SU-DHL-6 (cell line): Measurements from ENCODE around the gene VWA1.

Source experiments
- EZH2phosphoT487 ChIP-seq: fragments of 200-600 bp; sonication (generic), shearing (Covaris generic); conservative IDR thresholded peaks from 2 replicates; pipeline ENCODE4 v1.6.1; 2018; ENCODE audit warnings: mild to moderate bottlenecking, antibody characterized with exemption, low read length, moderate library complexity, mixed read lengths
- TF ChIP-seq, protein P1 (sequence below): fragments of 200-600 bp; sonication (generic); IDR thresholded peaks from one replicate; pipeline ENCODE4 v1.5.1; 2017; ENCODE audit warnings: antibody characterized with exemption, mild to moderate bottlenecking, low read length, moderate library complexity; ENCODE audit not compliant: insufficient read depth, poor library complexity, severe bottlenecking

DNA sequence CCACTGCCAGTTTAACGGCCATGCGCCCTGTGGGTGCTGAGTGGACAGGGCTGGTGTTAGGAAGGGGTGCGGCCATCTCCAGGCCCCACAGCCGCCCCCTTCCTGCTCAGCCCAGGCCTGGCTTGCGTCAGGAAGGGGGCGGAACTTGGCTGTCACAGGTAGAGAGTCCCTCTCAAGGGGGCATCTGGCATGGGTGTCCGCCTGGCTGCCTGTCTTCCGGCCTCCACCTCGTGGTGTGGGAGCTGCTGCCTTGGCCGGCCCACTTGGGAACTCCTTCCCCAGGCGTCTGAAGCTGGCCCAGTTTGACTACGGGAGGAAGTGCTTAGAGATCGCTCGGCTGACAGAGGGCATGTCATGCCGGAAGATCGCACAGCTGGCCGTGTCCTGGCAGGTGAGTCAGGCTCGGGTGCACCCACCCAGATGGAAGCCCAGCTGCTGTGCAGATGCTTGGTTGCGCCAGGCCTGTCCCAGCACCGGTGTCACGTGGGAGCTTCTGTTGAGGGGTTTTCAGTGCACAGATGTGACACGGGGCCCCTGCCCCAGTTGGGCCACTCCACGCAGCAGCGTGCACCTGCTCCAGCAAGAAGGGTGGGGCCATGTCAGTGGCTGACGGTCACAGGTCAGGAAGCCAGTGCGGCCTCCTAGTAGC lies 27.0 kb downstream of the VWA1 start:
- TF ChIP-seq, protein P1, sequence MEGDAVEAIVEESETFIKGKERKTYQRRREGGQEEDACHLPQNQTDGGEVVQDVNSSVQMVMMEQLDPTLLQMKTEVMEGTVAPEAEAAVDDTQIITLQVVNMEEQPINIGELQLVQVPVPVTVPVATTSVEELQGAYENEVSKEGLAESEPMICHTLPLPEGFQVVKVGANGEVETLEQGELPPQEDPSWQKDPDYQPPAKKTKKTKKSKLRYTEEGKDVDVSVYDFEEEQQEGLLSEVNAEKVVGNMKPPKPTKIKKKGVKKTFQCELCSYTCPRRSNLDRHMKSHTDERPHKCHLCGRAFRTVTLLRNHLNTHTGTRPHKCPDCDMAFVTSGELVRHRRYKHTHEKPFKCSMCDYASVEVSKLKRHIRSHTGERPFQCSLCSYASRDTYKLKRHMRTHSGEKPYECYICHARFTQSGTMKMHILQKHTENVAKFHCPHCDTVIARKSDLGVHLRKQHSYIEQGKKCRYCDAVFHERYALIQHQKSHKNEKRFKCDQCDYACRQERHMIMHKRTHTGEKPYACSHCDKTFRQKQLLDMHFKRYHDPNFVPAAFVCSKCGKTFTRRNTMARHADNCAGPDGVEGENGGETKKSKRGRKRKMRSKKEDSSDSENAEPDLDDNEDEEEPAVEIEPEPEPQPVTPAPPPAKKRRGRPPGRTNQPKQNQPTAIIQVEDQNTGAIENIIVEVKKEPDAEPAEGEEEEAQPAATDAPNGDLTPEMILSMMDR = no peak
- no peak for TF ChIP-seq EZH2phosphoT487
